Ramos (cell line): ENCODE measurements around the gene CPEB2.
"Not testable (repeated sequence)": the region's sequence is repeated elsewhere in the genome, so short reads cannot be mapped to it uniquely, and the experiment has no call there.

ENCODE experiments used
- in situ Hi-C: fragments of 300-500 bp; cut with MboI; formaldehyde crosslinking; loops from one replicate; pipeline ENCODE4 v1.14.3; 2022; ENCODE audit warnings: low sequenced_read_pairs; ENCODE audit not compliant: unreplicated experiment

The CPEB2 gene

GRCh38 chr4:15037923-15038541, 35.8 kb downstream of the CPEB2 start:
- in situ Hi-C loops = no loop called here

DNA sequence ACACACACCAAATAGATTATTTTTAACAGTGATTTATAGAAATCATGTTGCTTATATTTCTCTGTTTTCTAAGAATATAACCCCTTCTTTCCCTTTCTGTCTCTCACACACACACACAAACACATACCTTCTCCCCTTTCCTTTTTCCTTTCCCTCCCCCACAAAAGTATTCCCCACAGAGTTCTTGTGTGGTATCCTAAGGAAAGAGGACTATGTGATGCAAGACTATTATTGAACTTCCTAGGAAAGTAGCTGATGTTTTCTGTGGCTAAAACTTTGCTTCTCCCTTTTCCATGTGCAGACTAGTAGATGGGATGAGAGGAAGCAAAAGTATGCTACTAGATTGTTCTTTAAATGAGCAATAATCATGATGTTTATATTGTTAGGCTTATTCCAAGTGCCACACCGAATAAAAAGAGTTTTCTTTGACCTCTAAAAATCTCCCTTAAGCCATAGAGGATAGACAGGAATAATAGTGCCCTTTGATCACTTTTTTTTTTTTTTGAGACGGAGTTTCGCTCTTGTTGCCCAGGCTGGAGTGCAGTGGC, 38.7 kb downstream of the CPEB2 start:
- in situ Hi-C loops = no loop called here

GRCh38 chr4:15042529-15043167, 40.4 kb downstream of the CPEB2 start:
- in situ Hi-C loops = no loop called here

DNA sequence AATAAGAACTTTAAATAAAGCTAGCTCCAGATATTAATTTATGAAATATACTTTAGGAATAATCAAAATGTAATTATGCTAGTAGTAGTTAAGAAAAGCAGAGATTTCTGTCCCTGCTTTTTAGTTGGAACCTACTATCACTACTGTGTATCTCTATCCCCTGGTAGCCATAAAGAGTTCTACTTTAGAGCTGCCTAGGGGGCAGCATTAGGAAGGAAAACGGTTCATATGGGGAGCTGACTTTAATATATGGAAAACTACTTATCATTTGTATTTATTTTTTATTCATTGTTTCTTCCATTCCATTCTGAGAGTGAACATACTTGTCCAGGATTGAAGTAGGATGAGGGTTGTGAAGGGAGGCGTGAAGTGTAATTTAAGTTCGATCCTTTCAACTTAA, 40.9 kb downstream of the CPEB2 start:
- in situ Hi-C loops = no loop called here

DNA sequence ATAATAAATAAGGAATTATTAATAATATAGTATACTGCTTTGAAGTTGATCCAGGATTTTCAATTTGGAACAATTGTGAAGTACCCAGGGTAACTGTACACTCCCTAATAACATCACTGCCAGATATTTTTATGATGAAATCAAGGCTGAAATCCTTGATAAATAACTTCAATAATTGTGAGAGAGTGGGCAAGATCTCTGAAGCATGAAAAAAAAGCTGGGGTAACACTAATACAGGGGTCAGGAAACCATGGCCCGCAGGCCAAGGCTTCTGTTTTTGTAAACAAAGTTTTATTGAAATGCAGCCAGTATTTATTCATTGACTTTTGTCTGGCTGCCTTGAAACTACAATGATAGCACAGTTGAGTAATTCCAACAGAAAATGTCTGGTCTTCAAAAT, 41.6 kb downstream of the CPEB2 start:
- in situ Hi-C loops = no loop called here

DNA sequence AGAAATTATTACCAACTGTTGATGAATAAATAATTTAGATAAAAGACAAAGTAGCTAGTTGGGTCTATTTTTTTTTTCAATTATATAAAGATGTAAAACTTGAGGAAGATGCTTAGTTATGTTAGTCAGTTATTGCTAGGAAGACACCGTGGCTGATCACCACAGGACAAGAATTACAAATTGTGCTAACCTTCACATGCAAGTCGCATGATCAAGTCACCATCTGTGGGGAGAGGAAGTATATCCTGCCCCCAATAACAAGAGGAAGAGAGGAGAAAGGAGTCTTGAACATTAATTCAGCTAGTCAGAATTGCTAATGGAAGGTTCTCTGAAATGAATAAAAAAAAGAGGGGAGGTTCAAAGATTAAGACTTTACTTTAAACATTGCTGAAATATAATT, 52.3 kb downstream of the CPEB2 start:
- in situ Hi-C loops = no loop called here

- in situ Hi-C loops = no loop called here
Measured at GRCh38 chr4:15060213-15060612, 57.9 kb downstream of the CPEB2 start.

GRCh38 chr4:15063341-15063740, 61.1 kb downstream of the CPEB2 start:
- in situ Hi-C loops = no loop called here

DNA sequence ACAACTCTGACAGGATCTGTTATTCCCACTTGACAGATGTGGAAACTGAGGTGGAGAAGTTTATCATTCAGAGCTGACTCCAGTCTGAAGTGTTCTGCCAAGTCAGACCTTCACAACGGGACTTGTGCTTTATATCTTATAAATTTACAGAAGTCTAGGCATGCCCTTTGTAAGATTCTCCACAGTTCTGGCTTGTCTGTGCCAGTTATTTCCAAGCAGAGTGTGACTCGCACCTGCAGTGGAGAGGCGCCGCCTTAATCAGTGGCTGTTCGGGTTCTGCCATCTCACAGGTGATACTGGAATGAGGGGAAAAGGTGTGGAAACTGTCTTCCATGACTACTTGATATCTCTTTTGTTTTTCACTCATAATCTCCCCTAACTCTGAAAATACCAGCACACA, 63.2 kb downstream of the CPEB2 start:
- in situ Hi-C loops = no loop called here

DNA sequence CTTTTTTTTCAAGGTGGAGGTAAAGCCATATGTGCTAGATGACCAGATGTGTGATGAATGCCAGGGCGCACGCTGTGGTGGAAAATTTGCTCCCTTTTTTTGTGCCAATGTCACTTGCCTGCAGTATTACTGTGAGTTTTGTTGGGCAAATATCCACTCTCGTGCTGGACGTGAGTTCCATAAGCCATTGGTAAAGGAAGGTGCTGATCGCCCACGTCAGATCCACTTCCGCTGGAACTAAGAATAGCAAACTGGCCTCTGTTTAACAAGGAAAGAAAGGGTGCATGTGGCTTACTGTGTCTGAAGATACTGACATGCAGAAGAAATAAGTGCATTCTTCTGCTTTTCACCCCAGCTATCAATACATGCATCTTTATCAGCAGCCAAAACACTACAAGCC, 63.9 kb downstream of the CPEB2 start:
- in situ Hi-C loops = no loop called here

DNA sequence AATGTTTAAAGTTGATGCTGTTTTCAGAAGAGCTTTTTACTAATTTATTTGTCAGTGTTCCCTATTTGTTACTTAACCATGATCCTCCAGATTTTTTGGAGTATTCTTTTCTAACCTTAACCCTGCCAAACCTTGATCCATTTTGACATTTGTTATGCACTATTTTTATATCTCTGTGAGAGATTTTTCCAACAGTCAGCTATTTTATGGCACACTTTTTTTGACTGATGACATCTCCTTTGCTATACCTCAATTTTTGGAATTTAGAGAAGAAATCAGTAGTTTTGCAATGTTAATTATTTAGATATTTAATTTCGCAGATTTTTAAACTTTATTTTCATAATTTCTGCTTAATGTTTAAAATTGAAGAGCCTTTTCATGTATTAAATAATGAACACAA, 66.0 kb downstream of the CPEB2 start:
- in situ Hi-C loops = no loop called here

- in situ Hi-C loops = no loop called here
Measured at GRCh38 chr4:15075875-15076274, 73.6 kb downstream of the CPEB2 start.

DNA sequence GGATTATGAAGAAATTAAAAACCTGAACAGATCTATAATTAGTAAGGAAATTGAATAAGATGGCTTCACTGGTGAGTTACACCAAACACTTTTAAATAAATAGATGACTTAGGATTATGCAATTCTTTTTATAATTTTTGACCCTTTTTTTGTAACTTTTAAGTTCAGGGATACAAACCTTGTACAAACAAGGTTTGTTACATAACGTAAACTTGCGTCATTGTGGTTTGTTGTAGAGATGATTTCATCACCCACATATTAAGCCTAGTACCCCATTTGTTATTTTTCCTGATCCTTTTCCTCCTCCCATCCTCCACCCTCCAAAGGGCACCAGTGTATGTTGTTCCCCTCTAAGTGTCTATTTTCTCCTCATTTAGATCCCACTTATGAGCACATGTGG, 75.7 kb downstream of the CPEB2 start:
- in situ Hi-C loops = no loop called here

- in situ Hi-C loops = no loop called here
Measured at GRCh38 chr4:15078682-15079642, 76.7 kb downstream of the CPEB2 start.

- in situ Hi-C loops = no loop called here
Measured at GRCh38 chr4:15084780-15085179, 82.5 kb downstream of the CPEB2 start.

GRCh38 chr4:15085762-15086161, 83.5 kb downstream of the CPEB2 start:
- in situ Hi-C loops = not testable (repeated sequence)

- in situ Hi-C loops = not testable (repeated sequence)
Measured at GRCh38 chr4:15086259-15086658, 84.0 kb downstream of the CPEB2 start.

DNA sequence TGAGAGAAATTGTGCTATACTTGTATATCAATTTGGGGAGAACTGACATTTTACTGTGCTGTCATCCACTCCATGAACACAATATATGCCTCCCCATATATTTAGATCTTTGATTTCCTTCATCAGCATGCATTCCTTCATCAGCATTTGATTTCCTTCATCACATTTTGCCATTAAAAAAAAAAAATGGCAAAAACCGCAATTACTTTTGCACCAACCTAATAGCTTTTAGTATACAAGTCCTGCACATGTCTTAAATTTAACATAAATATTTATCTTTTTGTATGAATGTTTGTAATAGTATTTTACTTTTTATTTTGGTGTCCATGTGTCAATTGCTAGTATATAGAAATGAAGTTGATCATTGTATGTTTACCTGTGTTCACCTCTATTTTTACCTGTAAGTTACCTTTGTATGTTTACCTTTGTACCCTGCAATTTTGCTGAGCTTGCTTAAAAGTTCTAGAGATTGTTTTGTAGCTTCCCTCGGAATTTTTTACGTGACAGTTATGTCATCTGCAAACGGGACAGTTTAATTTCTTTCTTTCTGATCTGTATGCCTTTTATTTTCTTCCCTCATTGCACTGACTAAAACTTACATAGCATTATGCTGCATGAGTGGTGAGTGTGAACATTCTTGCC, 86.2 kb downstream of the CPEB2 start:
- in situ Hi-C loops = no loop called here

GRCh38 chr4:15089979-15090378, 87.7 kb downstream of the CPEB2 start:
- in situ Hi-C loops = no loop called here

DNA sequence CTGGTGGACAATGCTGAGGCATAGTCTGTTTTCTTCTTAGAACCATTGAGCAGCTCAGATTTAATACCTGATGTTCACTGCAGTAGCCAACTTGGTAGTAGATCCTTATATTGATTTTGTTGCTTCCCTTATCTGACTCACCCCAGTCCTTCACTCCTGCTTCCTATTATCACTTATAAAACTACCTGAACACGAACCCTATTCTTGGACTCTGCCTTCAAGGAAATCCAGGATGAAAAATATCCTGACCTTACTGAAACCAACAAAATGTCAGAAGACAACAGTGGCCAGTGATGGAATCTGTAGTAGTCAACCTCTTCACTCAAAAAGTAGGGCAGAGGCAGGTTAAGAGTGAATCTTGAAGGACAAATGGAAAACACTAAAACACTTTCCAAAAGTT, 98.1 kb downstream of the CPEB2 start:
- in situ Hi-C loops = no loop called here
